GM19328 (cell line): Measurements from ENCODE around the gene EXOSC5.
A peak's percentile ranks its signal among the peaks of the same experiment; 100 is the strongest.
"Not testable (repeated sequence)": the region's sequence is repeated elsewhere in the genome, so short reads cannot be mapped to it uniquely, and the experiment has no call there.

Source experiments
- ATAC-seq: cut with Tn5 transposase; IDR thresholded peaks from one replicate; pipeline ENCODE4 v1.9.1; 2021; ENCODE audit warnings: mild to moderate bottlenecking, moderate library complexity; ENCODE audit not compliant: unreplicated experiment

The EXOSC5 gene

DNA sequence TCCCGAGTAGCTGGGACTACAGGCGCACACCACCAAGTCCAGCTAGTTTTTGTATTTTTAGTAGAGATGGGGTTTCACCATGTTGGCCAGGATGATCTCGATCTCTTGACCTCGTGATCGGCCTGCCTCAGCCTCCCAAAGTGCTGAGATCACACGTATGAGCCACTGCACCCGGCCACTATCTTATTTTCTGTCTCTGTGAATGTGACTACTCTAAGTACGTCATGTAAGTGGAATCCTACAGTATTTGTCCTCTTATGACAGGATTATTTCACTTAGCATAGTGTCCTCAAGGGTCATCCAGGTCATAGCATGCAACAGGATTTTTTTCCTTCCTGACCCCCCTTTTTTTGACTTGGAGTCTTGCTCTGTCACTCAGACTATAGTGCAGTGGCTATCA lies 25.6 kb downstream of the EXOSC5 start:
- ATAC-seq, result no peak

DNA sequence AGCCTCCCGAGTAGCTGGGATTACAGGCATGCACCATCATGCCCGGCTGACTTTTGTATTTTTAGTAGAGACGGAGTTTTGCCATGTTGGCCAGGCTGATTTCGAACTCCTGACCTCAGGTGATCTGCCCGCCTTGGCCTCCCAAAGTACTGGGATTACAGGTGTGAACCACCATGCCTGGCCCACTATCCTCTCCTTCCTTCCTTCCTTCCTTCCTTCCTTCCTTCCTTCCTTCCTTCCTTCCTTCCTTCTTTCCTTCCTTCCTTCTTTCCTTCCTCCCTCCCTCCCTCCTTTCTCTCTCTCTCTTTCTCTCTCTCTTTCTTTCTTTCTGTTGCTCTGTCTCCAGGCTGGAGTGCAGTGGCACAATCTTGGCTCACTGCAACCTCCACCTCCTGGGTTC lies 26.0 kb downstream of the EXOSC5 start:
- ATAC-seq, result not testable (repeated sequence)

DNA sequence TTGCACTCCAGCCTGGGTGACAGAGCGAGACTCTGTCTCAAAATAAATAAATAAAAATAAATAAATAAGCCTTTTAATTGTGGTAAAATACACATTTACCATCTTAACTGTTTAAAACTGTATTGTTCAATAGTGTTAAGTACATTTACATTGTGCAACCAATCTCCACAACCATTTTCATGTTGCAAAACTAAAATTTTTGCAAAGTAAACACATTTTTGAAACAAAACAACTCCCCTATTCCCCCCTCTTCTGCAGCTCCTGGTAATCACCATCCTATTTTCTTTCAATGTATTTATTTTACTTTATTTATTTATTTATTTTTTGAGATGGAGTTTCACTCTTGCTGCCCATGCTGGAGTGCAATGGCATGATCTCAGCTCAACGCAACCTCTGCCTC lies 27.4 kb downstream of the EXOSC5 start:
- ATAC-seq, result no peak

DNA sequence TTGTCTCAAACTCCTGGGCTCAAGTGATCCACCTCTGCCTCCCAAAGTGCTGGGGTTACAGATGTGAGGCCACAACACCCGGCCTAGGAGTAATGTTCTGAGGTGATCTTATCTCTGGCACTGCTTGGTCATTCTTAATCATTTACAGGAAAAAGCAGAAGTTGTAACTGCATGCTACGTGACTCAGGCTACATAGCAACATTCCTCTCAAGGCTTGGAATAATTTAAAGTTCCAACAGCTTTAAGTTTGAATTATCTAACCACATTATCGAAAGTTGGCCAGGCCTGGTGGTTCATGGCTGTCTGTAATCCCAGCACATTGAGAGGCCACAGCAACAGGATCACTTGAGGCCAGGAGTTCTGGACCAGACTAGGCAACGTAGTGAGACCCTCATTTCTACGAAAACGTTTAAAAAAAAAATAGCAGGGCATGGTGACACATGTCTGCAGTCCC lies 29.3 kb downstream of the EXOSC5 start:
- no peak for ATAC-seq

DNA sequence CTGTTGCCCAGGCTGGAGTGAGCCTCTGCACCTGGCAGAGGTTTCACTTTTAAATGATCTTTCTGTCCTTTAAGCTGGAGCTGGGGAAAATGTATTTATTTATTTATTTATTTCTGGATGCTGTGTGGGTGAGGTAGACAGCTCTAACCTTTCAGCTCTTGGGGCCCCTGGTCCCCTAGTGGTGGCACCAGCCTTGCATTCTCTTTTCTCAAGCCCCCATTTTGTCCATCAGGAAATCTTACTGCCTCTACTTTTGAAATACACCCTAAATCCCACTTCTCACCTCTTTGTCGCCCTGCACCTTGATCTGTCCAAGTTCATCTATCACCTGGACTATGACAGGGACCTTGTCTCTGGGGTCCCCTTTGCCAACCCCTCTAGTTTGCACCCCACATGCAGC lies 31.1 kb downstream of the EXOSC5 start:
- ATAC-seq, result no peak

DNA sequence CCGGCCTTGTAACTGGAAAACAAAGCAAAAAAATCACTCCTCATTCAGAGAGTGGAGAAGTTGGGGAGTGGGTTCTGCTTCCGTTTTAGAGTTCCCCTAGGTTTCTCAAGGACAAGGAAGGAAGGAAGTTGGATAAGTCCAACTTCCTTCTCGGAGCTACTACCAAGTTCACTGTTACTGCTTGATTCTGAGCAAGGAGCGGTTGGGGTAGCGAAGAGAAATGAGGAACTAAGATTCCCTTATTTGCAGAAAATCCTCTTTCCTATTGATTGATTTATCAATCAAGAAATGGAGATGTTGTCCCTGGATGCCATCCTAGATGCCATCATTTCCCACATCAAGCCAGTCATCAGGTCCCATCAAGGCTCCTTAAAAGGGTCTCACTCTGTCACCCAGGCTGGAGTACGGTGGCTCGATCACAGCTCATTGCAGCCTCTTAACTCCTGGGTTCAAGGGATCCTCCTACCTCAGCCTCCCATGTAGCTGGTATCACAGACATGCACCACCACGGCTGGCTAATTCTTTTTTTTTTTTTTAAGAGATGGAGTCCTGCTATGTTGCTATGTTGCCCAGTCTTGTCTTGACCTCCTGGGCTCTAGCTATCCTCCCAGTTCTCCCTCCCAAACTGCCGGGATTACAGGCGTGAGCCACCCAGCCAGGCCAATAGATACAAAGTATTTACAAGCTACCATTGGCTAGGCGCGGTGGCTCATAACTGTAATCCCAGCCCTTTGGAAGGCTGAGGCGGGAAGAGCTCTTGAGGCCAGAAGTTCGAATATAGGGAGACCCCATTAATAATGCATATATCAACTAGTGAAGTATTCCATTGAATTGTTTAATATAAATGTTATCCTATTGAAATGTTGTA lies 32.4 kb downstream of the EXOSC5 start:
- no peak for ATAC-seq

DNA sequence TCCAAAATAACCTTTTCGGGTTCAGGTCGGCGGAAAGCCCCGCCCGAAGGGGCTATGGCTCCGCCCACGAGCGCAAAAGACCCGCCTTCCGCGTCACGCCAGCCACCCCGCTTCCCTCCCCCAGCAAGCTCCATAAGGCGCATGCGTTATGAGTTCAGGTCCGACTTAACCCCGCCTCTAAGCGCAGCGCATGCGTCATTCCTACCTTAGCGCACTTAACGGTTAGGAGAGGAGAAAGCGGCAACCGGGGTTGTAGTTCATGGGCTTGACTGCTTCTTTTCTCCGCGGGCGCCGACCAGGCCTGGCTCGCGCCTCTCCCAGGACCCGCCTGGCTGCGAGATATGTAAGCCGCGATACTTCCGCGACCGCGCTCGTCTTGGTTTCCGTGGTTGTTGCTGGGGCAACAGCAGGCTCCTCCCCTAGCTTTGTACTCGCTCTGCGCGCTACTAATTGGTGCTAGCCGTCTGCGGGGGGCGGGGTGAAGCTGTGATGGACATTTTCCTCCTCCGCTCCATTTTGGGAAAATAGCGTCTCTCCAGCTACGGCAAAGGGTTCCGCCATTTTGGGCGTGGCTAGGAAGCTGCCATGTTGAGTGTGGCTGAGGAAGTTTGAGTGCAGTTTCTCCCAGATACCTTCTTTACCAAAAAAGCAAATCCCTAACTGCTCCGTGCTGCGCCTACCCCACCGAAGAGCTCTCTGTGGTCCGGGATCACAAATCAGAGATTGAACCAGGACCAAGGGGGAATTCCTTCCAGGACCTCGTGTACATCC lies 33.2 kb downstream of the EXOSC5 start, which contains the start of gene B9D2:
TSS of gene B9D2 (minus strand) at position 397 of the 771 bp plus-strand sequence. CDS start 630 bp downstream, outside the sequence.
- peak; percentile 85 for ATAC-seq

DNA sequence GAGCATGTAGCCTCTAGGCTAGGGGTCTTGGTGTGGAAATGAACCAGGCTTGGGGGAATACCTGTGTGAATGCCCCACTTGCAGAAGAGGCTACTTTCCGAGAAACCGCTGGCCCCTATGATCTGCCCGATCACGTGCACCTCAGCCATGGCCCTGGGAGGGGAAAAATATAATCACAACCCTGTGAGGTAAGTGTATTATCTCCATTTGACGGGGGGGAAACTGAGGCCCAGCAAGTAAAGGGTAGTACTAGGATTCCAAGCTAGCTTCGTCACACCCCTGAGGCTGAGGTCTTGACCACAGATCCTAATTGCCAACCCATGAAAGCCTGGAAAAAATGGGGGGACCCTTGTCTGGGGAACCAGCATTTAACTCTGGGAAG lies 33.8 kb downstream of the EXOSC5 start:
- no peak for ATAC-seq

DNA sequence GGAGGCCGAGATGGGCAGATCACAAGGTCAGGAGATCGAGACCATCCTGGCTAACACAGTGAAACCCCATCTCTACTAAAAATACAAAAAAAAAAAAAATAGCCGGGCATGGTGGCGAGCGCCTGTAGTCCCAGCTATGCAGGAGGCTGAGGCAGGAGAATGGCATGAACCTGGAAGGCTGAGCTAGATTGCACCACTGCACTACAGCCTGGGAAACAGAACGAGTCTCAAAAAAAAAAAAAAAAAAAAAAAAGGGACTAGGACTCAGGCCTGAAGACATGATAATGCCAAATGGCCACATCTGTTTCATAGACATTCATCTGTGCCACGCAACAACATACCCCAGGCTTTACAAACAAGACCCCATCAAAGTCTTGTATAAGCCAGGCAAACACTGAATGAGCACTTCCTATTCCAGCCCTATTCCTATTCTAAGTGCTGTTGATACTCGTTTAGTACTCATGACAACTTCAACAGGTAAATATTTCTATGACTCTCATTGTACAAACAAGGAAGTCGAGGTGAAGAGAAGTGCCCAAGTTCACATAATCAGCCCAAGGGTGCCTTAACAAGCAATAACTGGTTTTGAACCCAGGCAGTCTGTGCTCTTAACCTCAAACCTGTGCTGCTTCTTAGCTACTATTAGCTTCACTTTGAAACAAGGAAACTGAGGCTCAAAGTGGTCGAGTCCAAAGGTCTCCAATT lies 34.9 kb downstream of the EXOSC5 start:
- no peak for ATAC-seq

DNA sequence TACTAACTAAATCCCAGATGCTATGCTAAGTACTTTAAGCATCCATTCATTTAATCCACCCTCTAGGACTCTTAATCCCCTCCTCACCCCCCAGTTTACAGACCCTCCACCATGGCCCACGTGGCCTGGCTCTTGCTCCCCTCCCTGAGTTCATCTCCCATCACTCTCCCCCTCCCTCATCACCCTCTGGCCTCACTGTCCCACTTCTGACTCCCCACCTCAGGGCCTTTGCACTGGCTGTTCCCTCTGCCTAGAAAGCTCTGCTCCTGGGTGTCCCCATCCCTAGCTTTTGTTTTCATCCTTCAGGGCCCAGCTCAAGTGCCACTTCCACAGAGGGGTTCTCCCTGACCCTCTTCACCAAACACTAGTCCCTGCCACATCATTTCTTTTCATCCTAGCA lies 37.4 kb downstream of the EXOSC5 start:
- no peak for ATAC-seq

DNA sequence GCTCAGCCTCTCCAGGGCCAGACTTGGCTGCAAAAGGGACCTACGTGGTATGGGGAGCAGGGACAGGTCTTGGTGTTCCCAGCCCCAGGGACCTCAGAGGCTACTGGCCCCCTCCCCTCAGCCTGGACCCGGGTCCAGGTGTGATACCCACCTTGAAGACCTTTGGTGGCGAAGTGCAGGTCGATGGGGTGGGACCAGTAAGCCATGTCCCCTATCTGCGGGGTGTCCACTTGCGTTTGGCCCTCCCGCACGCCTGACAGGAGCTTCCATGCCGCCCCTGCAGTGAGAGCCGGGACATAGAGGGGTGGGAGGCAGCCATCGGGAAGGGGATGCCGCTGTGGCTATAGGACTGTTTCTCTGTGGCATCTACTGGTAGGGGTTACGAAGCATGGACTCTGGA lies 39.4 kb downstream of the EXOSC5 start:
- ATAC-seq, result no peak

DNA sequence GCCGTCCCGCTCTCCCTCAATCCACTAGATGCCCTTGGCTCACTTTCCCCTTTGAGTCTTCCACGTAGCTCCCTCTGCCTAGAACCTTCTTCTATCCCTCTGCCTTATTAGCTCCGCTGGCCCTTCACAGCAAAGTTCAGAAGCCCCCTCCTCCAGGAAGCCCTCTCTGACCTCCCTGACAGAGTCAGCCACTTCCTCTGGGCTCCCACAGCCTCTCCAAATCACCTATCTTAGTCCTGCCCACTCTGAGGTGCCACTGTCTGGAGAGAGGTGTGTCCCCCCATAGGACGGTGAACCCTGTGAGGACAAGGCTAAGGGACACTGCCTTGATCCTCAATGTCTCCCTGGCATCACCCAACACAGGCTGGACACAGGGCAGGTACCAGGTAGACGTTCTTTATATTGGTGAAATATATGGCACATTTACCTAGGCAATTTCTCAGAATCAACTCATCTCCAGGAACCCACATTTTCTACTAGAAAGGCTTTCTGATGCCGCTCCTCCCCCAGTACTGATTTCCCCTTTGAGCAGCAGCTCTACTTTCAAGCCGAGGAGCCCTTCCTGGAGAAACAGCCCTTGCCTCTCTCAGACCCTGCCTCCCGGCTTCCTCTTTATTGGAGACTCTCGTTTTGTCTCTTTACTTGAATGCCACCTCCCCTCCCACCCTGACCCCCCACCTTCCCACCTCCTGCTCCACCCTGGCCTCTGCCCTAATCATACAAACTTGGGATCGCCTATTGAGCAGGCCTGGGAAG lies 40.0 kb downstream of the EXOSC5 start:
- ATAC-seq, result no peak

DNA sequence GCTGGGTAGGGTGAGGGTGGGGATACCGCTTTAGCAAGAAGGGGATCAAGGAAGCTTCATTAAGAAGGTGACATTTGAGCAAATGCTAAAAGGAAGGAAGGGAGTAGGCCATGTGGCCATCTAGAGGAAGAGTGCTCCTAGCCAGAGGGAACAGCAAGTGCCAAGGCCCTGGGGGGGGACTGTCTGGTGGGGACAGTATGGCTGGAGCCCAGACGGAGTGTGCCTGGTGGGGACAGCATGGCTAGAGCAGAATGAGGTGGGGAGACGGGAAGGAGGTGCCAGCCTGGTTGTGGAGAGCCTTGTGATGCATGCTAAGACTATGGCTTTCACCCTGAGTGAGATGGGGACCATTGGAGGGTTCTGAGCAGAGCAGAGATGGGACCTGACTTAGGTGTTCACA lies 41.4 kb downstream of the EXOSC5 start:
- no peak for ATAC-seq

DNA sequence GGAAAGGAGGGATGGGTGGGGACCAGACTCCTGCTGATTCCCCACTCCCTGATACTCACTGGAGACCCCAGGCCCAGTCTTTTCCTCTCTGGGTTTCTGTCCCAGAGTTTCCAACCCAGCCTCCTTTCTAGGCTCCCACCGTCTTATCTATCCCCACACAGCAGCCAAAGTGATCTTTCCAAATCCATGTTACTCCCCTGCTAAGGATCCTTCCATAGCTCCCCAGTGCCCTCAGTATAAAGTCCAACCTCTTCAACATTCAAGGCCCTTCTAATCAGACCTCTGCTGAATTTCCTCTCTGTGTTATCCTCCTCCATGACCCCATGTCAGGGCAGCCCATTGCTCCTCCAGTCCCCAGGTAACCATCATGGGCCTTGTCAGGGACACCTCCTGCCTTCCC lies 42.1 kb downstream of the EXOSC5 start:
- ATAC-seq, result no peak

DNA sequence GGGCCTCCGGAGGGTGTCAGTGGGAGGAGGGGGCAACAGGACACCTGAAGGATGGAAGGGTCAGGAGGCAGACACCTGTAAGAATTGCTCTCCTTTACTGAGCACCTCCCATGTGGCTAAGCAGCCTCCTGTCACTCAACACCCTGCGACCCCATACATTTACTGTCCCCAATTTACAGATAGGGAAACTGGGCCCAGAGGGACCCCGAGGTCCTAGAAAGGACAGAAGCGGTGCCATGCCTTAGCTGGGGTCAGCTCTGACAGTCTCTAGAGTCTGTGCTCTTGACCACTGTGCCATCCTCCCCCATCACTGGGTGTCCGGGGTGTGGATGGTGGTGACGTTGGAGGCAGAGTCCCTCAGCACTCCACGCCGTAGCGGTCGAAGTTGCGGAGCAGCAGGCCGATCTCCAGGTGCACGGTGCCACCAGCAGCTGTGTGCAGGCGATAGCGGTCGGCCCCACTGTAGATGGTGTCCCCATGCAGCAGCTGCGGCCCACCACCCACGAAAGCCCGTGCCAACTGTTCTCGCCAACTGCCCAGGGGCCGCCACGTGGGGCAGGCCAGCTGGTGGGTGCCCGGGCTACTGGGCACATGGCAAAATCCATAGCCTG lies 42.7 kb downstream of the EXOSC5 start:
- no peak for ATAC-seq

DNA sequence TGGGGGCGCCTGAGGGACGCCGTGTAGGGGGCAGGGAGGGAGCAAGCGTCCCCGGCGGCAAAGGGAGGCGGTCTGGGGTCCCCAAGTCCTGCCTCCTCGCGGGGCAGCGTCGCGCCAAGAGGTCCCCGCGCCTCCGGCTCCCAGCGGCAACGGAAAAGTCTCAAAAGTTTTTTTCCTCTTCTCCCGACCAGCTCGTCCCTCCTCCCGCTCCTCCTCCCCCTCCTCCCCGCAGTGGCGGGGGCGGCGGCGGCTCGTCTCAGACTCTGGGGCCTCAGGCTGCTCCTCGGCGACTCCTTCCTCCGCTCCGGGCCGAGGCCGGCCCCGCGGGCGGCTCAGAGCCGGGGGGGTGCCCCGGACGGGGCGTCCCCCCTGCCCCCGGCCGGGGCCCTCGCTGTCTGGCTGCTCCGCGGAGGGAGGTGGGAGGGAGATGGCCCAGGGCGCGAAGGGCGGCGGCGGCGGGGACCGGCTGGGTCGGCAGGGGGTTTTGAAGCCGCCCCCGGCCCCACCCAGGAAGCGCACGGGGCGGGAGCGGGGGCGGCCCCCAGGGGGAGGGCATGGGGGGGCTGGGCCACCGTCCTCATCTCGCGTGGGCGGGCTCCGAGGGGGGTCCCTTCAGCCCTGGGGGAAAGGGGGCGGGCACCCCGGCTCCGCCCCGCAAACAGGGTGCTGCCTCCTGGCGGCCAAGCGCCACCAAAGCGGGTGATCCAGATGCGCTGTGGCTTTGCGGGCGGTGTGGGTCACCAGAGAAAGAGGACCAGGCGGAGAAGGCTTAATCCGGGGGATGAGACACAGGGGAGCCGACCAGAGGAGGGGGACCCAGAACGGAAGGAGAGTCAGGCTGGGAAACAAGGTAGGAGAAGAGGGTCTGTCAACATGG lies 43.5 kb downstream of the EXOSC5 start, which contains the start of gene TGFB1:
TSS of gene TGFB1 (minus strand) at position 457 of the 877 bp plus-strand sequence. CDS start 878 bp downstream, outside the sequence.
- ATAC-seq, result peak; percentile 38

DNA sequence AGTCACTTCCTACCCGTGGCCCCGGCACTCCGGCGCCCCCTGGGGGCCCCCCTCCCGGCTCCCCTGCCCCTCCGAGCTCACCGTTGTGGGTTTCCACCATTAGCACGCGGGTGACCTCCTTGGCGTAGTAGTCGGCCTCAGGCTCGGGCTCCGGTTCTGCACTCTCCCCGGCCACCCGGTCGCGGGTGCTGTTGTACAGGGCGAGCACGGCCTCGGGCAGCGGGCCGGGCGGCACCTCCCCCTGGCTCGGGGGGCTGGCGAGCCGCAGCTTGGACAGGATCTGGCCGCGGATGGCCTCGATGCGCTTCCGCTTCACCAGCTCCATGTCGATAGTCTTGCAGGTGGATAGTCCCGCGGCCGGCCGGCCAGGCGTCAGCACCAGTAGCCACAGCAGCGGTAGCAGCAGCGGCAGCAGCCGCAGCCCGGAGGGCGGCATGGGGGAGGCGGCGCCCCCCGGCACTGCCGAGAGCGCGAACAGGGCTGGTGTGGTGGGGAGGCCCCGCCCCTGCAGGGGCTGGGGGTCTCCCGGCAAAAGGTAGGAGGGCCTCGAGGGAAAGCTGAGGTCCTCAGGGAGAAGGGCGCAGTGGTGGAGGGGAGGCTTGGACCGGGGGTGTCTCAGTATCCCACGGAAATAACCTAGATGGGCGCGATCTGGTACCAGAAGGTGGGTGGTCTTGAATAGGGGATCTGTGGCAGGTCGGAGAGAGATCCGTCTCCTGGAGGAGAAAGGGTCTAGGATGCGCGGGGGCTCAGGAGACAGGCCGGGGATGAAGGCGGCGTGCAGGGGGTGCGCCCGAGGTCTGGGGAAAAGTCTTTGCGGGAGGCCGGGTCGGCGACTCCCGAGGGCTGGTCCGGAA lies 44.3 kb downstream of the EXOSC5 start:
- ATAC-seq, result no peak

DNA sequence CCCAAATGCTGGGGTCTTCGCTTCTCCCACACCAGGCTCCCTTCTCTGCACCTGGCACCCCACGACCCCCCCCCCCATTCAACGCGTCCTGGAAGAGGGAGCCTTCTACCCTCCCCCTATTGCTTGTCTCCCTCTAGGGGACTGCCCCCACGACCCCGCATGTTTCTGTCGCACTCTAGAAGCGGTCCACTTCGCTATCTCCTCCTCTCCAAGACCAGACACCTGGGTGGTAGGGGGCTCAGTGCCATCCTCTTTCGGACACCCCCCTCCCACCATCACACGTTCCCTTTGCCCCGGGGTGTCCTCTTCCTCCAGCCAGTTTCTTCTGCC lies 44.9 kb downstream of the EXOSC5 start:
- no peak for ATAC-seq
